ENCODE results near the gene COX4I1.

The COX4I1 gene

GRCh38 chr16:85803570-85803969 is 4.1 kb downstream of the COX4I1 start:
- no peak for TF ChIP-seq CTCF (IDR thresholded peaks at IDR 0.05)

- no peak for TF ChIP-seq CTCF (IDR thresholded peaks at IDR 0.05)
Measured at GRCh38 chr16:85805442-85806045, 6.0 kb downstream of the COX4I1 start.

- TF ChIP-seq CTCF (IDR thresholded peaks at IDR 0.05): no peak
Measured at GRCh38 chr16:85806539-85806938, 7.0 kb downstream of the COX4I1 start.

GRCh38 chr16:85808926-85809325 is 9.4 kb downstream of the COX4I1 start:
- no peak for TF ChIP-seq CTCF (IDR thresholded peaks at IDR 0.05)

GRCh38 chr16:85809645-85810044 is 10.2 kb downstream of the COX4I1 start:
- no peak for TF ChIP-seq CTCF (IDR thresholded peaks at IDR 0.05)

- TF ChIP-seq CTCF (IDR thresholded peaks at IDR 0.05): no peak
Measured at GRCh38 chr16:85810097-85810741, 10.7 kb downstream of the COX4I1 start.

GRCh38 chr16:85810742-85811115 is 11.2 kb downstream of the COX4I1 start:
- no peak for TF ChIP-seq CTCF (IDR thresholded peaks at IDR 0.05)

All from LNCAP (cell line).